ENCODE measurements around the gene SLC18A3. TPM values are rescaled to one million over a fixed set of nuclear protein-coding genes. Genes with fewer than 3 reads are reported as not detected.

SLC18A3 gene
- total RNA-seq, 1 donor from 2014 or later = not detected

DNA sequence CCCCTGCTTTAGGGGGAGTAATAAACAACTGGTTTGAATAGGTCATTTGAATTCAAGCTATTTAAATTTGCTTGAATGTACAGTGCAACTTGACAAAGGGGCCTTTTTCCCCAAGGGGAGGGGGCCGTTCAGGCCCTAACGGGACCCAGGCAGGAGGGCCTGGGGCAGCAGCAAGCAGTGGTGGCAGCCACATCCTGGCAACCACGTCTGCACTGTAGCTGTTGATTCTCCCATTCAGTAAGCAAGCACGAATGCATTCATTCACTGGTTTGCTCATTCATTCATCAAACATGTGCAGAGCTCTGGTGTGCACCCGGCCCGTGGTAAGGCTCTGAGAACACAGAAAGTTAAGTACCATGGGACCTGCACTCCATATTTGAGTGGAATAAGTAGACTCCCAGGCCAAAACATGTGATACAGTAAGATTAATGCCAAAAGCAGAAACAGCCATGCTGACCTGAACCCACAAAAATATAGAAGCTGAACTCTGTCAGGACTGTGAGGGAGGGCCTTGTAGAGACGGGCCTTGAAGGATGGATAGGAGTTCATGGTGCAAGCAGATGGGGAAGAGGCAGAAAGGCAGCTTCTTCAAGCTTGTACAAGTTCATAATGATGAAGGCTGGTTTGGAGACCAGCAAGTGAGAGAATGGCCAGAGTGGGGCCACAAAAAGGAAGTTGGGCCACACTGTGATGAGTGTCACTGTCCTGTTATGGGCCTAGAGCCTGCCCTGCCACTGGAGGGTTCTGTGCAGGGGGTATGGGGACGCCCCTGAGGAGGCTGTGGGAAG is 40.0 kb downstream of the SLC18A3 start:
- no peak for DNase-seq (ENCODE audit: low read depth)
- Histone ChIP-seq H3K27me3 (ENCODE audit: control insufficient read depth, insufficient read depth, low read length) (no peaks in the 10 kb centered on the region), H3K4me3 (ENCODE audit: low read depth, low read length) (no peak overlapping the region), H3K36me3 (ENCODE audit: control insufficient read depth, insufficient read depth, low read length) (no peaks in the 10 kb centered on the region)
- TF ChIP-seq, protein P1, sequence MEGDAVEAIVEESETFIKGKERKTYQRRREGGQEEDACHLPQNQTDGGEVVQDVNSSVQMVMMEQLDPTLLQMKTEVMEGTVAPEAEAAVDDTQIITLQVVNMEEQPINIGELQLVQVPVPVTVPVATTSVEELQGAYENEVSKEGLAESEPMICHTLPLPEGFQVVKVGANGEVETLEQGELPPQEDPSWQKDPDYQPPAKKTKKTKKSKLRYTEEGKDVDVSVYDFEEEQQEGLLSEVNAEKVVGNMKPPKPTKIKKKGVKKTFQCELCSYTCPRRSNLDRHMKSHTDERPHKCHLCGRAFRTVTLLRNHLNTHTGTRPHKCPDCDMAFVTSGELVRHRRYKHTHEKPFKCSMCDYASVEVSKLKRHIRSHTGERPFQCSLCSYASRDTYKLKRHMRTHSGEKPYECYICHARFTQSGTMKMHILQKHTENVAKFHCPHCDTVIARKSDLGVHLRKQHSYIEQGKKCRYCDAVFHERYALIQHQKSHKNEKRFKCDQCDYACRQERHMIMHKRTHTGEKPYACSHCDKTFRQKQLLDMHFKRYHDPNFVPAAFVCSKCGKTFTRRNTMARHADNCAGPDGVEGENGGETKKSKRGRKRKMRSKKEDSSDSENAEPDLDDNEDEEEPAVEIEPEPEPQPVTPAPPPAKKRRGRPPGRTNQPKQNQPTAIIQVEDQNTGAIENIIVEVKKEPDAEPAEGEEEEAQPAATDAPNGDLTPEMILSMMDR (IDR thresholded peaks at IDR 0.05; ENCODE audit: insufficient read depth, low read length, severe bottlenecking) = no peak
- no peak for FAIRE-seq

DNA sequence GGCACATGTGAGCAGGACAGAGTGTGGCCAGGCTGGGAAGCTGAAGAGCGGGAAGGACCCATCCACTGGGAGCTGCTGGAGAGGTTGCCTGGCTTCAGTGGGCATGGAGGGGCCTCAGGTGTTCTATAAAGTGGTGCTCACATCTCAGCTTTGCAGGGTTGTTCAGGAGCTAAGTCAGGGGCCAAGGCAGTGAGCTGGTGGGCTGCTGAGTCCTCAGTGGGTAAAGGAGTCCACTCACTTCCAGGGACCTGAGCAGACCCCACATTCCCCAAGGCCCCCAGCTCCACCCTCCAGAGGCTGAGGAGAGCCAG is 40.6 kb downstream of the SLC18A3 start:
- TF ChIP-seq, protein P1 (IDR thresholded peaks at IDR 0.05; ENCODE audit: insufficient read depth, low read length, severe bottlenecking) = no peak
- H3K4me3 ChIP-seq (ENCODE audit: low read depth, low read length) = no peak overlapping the region
- H3K27me3 ChIP-seq (ENCODE audit: control insufficient read depth, insufficient read depth, low read length) = no peaks in the 10 kb centered on the region
- H3K36me3 ChIP-seq (ENCODE audit: control insufficient read depth, insufficient read depth, low read length) = no peaks in the 10 kb centered on the region
- no peak for FAIRE-seq
- no peak for DNase-seq (ENCODE audit: low read depth)

DNA sequence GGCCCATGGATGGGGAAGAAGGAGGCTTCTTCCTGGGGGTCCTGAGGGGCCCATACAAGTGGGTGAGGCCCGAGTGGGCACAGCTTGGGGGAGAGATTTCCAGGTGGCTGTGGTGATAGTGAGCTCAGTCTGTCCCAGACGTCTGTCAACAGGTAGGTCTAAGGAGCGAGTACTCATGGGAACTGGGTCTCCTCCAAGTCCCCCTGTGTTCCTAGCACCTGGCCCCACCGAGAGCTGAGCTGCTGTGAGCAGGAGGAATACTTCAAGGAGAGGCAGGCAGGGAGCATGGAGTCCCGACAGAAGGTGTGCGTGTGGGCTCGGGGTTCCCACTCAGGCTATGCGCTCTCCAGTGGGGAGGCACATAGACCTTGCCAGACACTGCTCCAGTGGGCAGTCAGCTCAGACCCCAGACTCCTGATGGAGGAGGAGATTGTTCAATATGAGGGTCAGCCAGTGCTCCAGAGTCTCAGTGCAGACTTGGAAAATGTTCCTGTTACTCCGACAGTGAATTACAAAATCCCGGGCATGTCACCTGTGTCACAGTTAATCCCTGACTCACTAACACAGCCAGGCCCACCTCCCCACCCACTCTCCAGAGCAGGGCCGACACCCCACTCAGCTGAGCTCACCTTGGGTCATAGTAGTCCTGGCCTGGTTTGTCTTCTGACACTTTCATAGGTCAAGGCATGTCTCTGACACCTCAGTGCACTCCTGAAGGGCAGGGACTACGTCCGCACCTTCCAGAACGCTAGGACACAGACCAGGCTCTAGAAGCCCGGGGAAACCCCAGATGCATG is 41.1 kb downstream of the SLC18A3 start:
- Histone ChIP-seq H3K27me3 (ENCODE audit: control insufficient read depth, insufficient read depth, low read length) (no peaks in the 10 kb centered on the region), H3K4me3 (ENCODE audit: low read depth, low read length) (no peak overlapping the region), H3K36me3 (ENCODE audit: control insufficient read depth, insufficient read depth, low read length) (no peaks in the 10 kb centered on the region)
- FAIRE-seq (no peak), DNase-seq (ENCODE audit: low read depth) (no peak)
- TF ChIP-seq, protein P1 (IDR thresholded peaks at IDR 0.05; ENCODE audit: insufficient read depth, low read length, severe bottlenecking) = no peak

DNA sequence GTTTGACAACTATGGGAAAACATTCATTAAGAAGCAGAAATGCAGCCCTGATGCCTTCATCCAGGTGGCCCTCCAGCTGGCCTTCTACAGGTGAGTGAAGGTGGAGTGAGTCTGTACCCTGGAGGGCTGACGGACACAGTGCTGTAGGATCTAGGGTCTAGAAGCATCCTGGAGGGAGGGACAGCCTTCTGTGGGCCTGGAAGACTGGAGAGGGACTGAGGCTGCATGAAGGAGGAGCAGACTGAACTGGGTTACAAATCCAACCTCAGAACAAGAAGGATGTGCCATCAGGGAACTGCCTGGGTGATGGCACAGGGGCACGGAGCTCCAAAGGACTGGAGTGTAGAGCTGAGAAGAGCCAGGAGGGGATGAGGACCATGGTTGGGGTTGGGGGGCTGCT is 41.8 kb downstream of the SLC18A3 start:
- Histone ChIP-seq H3K4me3 (ENCODE audit: low read depth, low read length) (no peak overlapping the region), H3K27me3 (ENCODE audit: control insufficient read depth, insufficient read depth, low read length) (no peaks in the 10 kb centered on the region), H3K36me3 (ENCODE audit: control insufficient read depth, insufficient read depth, low read length) (no peaks in the 10 kb centered on the region)
- FAIRE-seq = no peak
- TF ChIP-seq, protein P1 (IDR thresholded peaks at IDR 0.05; ENCODE audit: insufficient read depth, low read length, severe bottlenecking) = no peak
- no peak for DNase-seq (ENCODE audit: low read depth)

DNA sequence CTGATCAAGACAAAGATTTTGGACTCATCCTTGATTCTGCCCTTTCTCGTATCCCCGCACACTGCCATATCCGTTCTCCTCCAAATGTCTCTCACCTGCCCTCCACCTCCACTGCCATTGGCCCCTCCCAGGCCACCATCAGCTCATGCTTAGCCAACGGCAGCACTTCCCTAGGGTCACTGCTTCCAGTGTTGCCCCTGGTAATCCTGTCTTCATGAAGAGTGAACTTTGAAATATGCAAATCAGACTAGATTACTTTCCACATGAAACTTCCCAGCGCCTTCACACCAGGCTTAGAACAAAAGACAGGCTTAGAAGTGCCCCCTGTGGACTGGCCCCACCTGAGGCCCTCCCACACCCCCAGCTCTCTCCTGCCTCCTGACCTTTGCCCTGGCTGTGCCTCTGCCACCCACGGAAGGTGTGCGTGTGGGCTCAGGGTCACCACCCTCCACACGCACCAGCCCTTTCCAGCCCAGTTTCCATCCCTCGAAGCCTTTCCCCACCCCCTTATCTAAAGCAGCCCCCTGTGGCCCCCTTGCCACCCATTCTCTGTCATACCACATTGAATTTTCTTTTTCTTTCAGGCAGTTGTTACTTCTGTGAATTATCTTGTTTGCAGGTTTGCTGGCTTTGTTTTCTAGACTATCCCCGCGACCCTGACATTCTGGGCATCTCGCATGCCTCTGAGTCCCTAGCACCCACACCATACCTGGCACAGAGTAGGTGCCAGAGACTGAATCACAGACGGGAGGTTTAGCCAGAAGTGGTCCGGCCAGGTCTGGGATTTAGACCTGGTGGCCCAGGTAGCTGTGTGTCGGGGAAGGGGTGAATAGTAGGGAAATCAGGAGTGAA is 42.5 kb downstream of the SLC18A3 start:
- TF ChIP-seq, protein P1 (IDR thresholded peaks at IDR 0.05; ENCODE audit: insufficient read depth, low read length, severe bottlenecking) = no peak
- no peak for DNase-seq (ENCODE audit: low read depth)
- no peaks in the 10 kb centered on the region for H3K27me3 ChIP-seq (ENCODE audit: control insufficient read depth, insufficient read depth, low read length)
- H3K36me3 ChIP-seq (ENCODE audit: control insufficient read depth, insufficient read depth, low read length) = no peaks in the 10 kb centered on the region
- FAIRE-seq = no peak
- H3K4me3 ChIP-seq (ENCODE audit: low read depth, low read length) = no peak overlapping the region

Measured in bronchial epithelial cell (primary cell).